IPS-NIHi7 (cell line): ENCODE measurements around the gene GNL1.
"Not testable (repeated sequence)": the region's sequence is repeated elsewhere in the genome, so short reads cannot be mapped to it uniquely, and the experiment has no call there.

Experiments used
- DNase-seq: peaks from one replicate; pipeline ENCODE4 v3.0.0; 2012; ENCODE audit warnings: mixed read lengths; ENCODE audit errors: extremely low spot score

The GNL1 gene

GRCh38 chr6:30529349-30529875 lies 26.9 kb downstream of the GNL1 start:
- DNase-seq, result not testable (repeated sequence)

GRCh38 chr6:30526444-30526843 lies 29.8 kb downstream of the GNL1 start:
- DNase-seq, result not testable (repeated sequence)

- DNase-seq, result not testable (repeated sequence)
Observed at GRCh38 chr6:30521952-30522351, 34.3 kb downstream of the GNL1 start.

GRCh38 chr6:30521082-30521481 lies 35.2 kb downstream of the GNL1 start:
- DNase-seq, result not testable (repeated sequence)

GRCh38 chr6:30520522-30520921 lies 35.8 kb downstream of the GNL1 start:
- no peak for DNase-seq

GRCh38 chr6:30518505-30519145 lies 37.7 kb downstream of the GNL1 start:
- not testable (repeated sequence) for DNase-seq

- not testable (repeated sequence) for DNase-seq
Observed at GRCh38 chr6:30517767-30518504, 38.4 kb downstream of the GNL1 start.

GRCh38 chr6:30516754-30517076 lies 39.6 kb downstream of the GNL1 start:
- DNase-seq, result not testable (repeated sequence)

- DNase-seq, result peak; percentile 93
Observed at GRCh38 chr6:30515944-30516753, 40.1 kb downstream of the GNL1 start.

GRCh38 chr6:30515106-30515505 lies 41.2 kb downstream of the GNL1 start:
- no peak for DNase-seq

- no peak for DNase-seq
Observed at GRCh38 chr6:30513451-30513850, 42.8 kb downstream of the GNL1 start.

GRCh38 chr6:30511169-30511546 lies 45.1 kb downstream of the GNL1 start:
- DNase-seq, result no peak

GRCh38 chr6:30510419-30511168 lies 45.7 kb downstream of the GNL1 start:
- no peak for DNase-seq

GRCh38 chr6:30508890-30509736 lies 47.2 kb downstream of the GNL1 start:
- no peak for DNase-seq

GRCh38 chr6:30507849-30508827 lies 48.2 kb downstream of the GNL1 start:
- DNase-seq, result no peak

GRCh38 chr6:30500421-30501355 lies 55.6 kb downstream of the GNL1 start:
- no peak for DNase-seq

GRCh38 chr6:30498705-30499104 lies 57.6 kb downstream of the GNL1 start:
- DNase-seq, result not testable (repeated sequence)

- no peak for DNase-seq
Observed at GRCh38 chr6:30497714-30498113, 58.6 kb downstream of the GNL1 start.
